IPS-15b (cell line): ENCODE measurements around the gene KCNQ1OT1.

Experiments
- H3K27me3 ChIP-seq: one replicate; pipeline ENCODE4 v1.6.1; 2013; ENCODE audit warnings: low read length; ENCODE audit not compliant: control insufficient read depth, insufficient read depth
- H3K36me3 ChIP-seq: one replicate; pipeline ENCODE4 v1.6.1; 2013; ENCODE audit warnings: low read length; ENCODE audit not compliant: control insufficient read depth, insufficient read depth
- H3K4me1 ChIP-seq: one replicate; pipeline ENCODE4 v1.6.1; 2013; ENCODE audit warnings: mild to moderate bottlenecking, low read length; ENCODE audit not compliant: control insufficient read depth, insufficient read depth
- H3K4me3 ChIP-seq: one replicate; pipeline ENCODE4 v1.5.1; 2013; ENCODE audit warnings: low read depth, low read length
- H3K9ac ChIP-seq: one replicate; pipeline ENCODE4 v1.6.1; 2013; ENCODE audit warnings: low read depth, mild to moderate bottlenecking, low read length
- H3K9me3 ChIP-seq: one replicate; pipeline ENCODE4 v1.6.1; 2013; ENCODE audit warnings: mild to moderate bottlenecking, low read length; ENCODE audit not compliant: control insufficient read depth, insufficient read depth

KCNQ1OT1 gene

DNA sequence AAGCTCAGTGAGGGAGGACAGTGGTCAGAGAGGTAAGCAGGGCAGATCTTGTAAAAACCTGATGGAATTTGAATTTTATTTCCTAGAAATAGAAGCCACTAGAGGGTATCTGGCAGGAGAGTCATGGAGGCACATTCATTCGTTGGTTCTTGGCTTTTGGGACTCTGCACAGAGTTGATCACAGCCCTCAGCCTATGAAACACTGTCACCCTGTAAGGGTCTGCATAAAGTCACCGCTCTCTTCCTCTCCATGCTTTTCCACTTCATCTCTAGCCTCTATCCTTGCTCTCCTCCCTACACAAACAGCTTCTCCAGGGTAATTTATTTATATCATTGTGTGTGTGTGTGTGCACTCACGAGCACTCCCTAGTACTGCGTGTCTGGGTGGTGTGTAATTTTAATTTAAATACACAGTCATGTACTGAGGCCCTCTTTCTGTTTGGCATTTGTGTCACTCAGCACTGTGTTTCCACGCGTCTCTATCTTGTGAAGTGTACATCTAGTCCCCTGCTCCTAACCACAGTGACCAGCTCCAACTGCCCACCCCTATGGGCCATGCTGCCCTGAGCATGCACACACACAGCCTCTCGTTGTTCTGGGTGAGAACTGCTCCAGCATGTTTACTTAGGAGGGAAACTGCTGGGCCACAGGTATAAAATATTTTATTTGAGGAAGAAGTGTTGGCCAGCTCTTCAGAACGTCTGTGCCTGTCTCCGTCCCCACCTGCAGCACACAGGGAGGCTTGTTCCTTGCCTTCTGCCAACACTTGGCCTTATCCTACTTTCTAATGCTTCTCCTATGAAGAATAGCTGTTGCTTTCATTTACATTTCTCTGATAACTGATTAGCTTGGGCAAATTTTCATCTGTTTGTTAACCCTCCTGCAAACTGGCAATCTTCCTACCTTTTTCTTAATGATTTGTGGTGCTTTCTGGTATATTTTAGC is 4.5 kb downstream of the KCNQ1OT1 start:
- no peaks in the 10 kb centered on the region for H3K9me3 ChIP-seq
- peak overlapping the region; percentile 9 for H3K9ac ChIP-seq
- no peaks in the 10 kb centered on the region for H3K27me3 ChIP-seq
- peaks cover 3% of the 10 kb centered on the region for H3K36me3 ChIP-seq
- peaks cover 54% of the 10 kb centered on the region for H3K4me1 ChIP-seq
- H3K4me3 ChIP-seq = no peak overlapping the region

DNA sequence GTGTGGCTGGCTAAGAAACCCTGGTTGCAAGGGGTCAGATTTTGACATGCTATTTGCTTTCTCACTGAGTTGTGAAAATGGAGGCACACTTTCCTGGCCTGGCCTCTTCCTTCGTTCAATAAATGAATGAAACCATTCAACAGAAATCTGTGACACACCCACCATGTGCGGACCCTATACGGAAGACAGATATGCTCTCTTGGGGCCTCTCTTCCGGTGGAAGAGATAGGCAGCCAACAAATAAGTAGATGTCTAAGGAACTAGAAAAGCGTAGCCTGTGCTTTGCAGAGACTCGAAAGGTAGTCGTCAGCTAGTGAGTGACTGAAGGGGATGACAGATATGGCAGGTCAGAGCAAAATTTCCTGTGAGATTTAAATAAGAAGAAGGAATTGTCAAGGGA is 5.3 kb downstream of the KCNQ1OT1 start:
- Histone ChIP-seq H3K36me3 (peaks cover 5% of the 10 kb centered on the region), H3K9me3 (no peaks in the 10 kb centered on the region), H3K4me1 (peaks cover 54% of the 10 kb centered on the region), H3K9ac (no peak overlapping the region), H3K27me3 (no peaks in the 10 kb centered on the region), H3K4me3 (peak overlapping the region; percentile 30)

DNA sequence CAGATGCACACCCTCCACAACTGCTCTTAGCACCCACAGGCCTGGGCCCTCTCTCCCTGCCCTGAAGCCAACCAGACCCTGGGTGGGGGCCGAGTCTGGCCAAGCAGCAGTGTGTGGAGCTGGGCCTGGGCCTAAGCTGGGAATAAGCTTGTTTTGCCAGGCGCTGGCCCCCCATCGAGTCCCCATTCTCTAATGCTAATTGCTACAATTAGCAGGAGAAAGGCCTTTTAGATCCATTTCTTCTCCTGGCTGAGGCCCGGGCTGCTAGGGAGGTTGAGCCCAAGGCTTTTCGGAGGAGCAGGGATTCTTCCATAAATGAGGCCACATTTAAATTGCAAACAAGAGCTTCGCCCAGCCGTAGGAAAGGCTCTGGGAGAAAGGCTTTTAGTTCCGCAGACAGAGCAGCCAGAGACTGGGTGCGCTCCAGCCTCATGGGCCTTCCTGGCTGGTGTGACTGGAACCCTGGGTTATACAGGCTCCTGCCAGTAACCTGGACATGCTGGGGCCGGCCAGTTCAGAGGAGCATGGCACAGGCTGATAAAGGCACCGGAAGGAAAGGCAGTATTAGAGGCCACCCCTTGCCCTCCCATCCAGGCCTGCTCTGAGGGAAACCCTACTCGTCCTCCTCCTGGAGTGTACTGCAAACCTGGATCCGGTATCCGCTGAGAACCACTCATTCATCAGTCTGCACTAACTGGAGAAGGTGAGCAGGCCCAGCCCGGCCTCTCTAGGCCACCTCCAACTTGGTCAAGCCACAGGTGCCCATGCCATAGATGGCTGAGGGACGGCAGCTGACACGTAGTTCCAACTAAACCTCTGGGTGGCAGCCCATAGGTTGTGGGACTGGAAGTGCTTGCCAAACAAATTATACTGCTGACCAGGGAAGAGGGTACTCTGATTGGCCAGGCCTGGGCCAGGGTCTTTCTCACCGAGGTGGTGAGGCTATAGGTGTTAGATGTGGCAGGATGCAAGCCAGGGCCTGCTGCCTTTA is 6.2 kb downstream of the KCNQ1OT1 start:
- Histone ChIP-seq H3K36me3 (peaks cover 5% of the 10 kb centered on the region), H3K4me1 (peaks cover 58% of the 10 kb centered on the region), H3K9ac (peak overlapping the region; percentile 70), H3K4me3 (peak overlapping the region; percentile 41), H3K27me3 (no peaks in the 10 kb centered on the region), H3K9me3 (no peaks in the 10 kb centered on the region)

DNA sequence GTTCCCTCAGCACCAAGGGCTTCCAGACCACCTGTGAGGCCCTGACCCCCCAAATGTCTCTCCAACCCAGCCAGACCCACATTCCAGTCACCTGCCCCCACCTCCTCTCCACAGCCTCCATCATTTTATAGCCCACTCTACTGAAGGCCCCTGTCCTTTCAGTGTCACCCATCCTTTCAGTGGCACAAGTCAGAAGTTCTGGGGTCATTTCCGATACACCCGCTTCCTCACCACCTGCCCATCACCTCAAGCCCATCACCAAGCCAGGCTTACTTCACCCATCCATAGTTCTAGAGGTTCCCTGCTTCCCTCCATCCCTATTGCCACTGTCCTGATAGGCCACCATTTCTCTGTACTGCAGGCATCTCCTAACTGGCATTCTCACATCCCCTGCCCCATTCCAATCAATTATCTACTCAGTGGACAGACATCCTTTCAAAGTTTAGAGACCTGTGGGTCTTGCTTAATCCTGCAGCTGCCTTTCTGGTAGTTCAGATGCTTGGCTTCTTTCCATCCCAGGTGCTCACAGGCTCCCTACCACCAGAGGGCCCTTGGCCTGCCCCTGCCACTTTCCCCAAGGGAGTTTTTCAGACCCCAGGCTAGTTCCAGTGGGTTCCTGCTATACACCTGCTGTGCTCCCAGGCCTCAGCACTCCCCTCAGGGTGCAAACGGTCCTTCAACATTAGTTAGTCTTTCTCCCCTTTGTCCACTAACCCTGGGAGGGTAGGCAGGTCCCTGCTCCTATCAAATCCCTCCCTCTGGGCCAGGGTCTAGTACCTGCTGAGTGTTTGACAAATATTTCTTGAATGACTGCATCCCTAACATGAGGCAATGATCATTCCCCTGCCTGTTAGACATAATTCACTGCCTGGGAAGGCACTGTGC is 7.6 kb downstream of the KCNQ1OT1 start:
- H3K9ac ChIP-seq = peak overlapping the region; percentile 16
- peak overlapping the region; percentile 27 for H3K4me3 ChIP-seq
- H3K36me3 ChIP-seq = peaks cover 3% of the 10 kb centered on the region
- H3K9me3 ChIP-seq = no peaks in the 10 kb centered on the region
- H3K4me1 ChIP-seq = peaks cover 58% of the 10 kb centered on the region
- H3K27me3 ChIP-seq = no peaks in the 10 kb centered on the region

DNA sequence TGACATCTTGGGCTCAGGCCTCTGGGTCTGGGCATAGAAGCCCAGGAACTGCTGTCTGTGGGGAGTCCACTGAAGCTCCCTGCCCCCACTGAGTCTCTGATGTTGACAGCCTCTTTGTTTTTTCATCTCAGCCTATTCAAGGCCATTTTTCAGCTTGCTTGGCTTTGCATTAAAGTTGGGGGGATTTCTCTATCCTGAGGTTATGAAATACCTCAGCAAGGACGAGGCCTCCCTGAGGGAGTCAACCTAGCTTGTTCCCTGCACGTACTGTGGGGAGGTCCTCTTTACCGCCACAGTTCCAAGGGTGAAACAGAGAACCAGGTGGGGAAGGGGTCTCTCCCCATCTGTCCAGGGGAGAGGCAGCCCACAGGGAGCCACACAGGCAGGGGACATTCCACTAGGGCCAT is 8.4 kb downstream of the KCNQ1OT1 start:
- Histone ChIP-seq H3K4me1 (peaks cover 57% of the 10 kb centered on the region), H3K36me3 (peaks cover 3% of the 10 kb centered on the region), H3K27me3 (no peaks in the 10 kb centered on the region), H3K4me3 (peak overlapping the region; percentile 27), H3K9ac (no peak overlapping the region), H3K9me3 (no peaks in the 10 kb centered on the region)

DNA sequence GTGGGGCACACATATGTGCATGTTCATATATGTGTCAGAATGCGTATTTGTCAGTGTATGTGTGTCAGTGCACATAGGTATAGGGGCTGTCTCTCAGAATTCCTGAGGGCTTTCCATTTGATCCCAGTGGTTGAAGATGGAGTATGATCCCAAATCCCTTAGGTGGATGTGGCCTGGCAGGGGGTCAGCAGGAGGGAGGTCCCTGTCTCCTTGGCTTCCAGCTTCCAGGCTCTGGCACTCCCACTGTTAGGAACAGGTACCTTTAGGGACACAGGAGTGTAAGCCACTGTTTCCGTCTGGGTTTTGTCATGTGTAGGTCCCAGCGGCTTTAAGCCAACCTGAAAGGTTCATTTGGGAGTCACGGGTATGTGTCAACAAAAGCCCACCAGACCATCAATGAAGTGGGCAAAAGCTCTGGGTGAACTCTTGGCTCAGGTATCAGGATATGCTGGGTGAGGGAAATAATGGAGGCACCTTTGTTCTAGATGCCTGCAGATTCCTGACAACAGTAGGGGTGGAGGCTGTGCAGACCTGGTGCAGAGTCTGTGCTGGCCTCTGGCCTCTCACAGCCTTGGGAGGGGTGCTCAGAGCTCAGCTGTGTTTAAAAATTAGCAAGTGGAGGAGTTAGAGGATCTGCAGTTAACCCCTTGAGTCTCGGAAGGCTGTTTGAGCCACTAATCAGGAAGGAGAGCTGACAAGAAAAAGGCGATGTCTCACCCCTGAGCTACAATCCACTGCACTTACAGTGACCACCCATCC is 9.0 kb downstream of the KCNQ1OT1 start:
- Histone ChIP-seq H3K27me3 (no peaks in the 10 kb centered on the region), H3K36me3 (peaks cover 3% of the 10 kb centered on the region), H3K4me3 (no peak overlapping the region), H3K4me1 (peaks cover 51% of the 10 kb centered on the region), H3K9ac (no peak overlapping the region), H3K9me3 (no peaks in the 10 kb centered on the region)

DNA sequence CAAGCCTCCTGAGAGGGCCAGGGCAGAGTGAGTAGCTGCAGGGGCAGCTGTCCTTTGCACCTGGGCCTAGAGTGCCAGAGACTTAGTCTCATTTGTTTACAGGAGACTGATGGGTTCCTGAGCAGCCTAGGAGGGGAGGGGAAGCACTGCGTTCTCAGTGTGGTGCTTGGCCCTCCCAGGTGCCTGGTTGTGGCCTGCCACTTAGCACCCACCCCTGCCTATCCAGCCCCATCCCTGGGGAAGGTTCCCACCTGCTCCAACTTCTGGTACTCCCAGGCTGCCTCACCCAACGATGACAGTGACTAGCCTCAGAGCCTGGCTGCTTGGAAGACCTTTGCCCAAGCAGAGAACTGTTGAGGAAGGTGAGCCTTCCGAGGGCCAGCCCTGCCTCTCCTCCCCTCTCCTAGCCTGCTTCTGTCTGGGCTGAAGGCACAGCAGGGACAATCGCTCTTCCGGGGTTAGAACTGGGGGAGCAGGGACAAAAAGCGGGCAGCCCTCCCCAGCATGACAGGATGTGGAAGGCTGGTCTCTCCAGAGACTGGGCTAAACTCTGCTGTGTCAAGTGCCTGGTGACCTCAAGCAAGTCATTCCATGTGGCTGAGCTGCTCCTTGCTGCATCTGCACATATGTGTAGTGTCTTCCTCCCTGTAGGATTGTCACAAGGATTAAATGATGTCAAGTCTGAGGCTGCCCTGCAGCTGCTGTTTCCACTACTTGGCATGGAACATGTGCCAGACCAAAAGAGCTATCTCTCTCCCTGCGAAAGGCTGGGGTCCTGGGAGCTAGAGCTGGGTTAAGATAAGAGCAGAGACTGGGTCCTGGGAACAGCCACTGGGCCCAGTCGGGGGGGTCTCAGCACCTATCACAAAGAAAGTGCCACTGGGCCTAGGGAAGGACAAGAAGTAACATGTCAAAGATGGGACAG is 9.9 kb downstream of the KCNQ1OT1 start:
- Histone ChIP-seq H3K36me3 (peaks cover 6% of the 10 kb centered on the region), H3K4me3 (no peak overlapping the region), H3K9me3 (no peaks in the 10 kb centered on the region), H3K27me3 (no peaks in the 10 kb centered on the region), H3K4me1 (peaks cover 45% of the 10 kb centered on the region), H3K9ac (no peak overlapping the region)

DNA sequence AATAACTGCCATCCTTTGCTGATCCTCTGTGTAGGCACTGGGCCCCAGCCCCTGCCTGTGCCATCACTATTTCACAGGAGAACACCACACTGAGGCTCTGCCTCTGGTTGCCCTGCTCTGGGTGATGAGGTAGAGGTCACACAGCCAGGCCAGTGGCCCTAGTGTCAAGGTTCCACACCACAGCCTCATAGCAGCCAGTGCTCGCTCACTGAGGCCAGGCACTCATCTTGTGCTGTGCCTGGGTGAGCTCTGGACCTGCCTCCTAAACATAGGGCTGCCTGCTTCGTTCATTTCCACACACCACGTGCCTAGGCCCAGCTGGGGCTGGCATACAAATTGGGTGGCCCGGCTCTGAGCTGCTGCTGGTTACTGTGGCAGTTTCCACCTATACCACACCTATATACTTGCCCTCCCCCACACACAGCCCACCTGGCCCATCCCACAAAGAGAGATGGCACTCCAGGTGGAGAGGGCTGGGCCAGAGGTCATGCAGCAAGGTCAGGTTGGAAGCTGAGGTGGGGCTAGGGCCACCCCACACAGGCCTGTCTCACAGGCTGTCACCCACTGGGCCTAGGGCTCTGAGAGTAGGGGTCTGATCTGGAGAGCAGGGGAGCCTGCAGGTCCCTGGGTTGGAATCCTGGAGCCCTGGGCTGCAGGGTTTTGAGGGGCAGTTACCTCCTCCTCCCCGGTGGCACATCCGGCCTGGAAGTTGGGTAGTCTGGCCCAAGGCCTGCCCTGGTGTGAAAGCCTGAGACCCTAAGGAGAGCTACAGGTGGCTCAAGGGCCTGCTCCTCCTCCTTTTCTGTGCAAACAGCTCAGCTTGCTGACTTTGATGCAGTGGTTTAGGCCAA is 11.2 kb downstream of the KCNQ1OT1 start:
- H3K4me3 ChIP-seq = no peak overlapping the region
- H3K36me3 ChIP-seq = peaks cover 6% of the 10 kb centered on the region
- peaks cover 32% of the 10 kb centered on the region for H3K4me1 ChIP-seq
- H3K9ac ChIP-seq = no peak overlapping the region
- H3K27me3 ChIP-seq = no peaks in the 10 kb centered on the region
- no peaks in the 10 kb centered on the region for H3K9me3 ChIP-seq

DNA sequence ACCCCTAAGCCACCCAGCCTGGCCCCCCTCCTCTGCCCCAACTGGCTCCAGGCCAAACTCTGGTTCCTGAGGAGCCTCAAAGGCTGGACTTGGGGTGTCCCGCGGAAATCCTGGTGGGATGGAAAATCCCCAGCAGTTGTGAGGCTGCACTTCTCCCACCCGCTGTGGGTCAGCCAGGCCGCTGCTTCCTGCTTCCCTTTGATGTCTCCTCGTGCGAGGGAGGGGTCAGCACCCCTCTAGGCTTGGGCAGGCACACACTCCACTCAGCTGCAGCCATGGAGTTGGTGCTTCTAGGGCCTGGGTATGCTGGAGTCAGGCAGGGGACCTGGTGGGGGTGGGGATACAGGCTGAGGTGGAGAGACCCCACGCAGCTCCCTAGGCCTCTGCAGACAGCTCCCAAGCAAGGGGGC is 12.0 kb downstream of the KCNQ1OT1 start:
- no peak overlapping the region for H3K4me3 ChIP-seq
- peaks cover 35% of the 10 kb centered on the region for H3K4me1 ChIP-seq
- no peaks in the 10 kb centered on the region for H3K27me3 ChIP-seq
- H3K36me3 ChIP-seq = peaks cover 6% of the 10 kb centered on the region
- no peak overlapping the region for H3K9ac ChIP-seq
- no peaks in the 10 kb centered on the region for H3K9me3 ChIP-seq
